Endothelial cell of umbilical vein (primary cell): ENCODE data around the gene FAM9B. TPM values are rescaled to one million over a fixed set of nuclear protein-coding genes. Genes with fewer than 3 reads are reported as not detected.

Experiments used
- BruUV-seq: library from RNA; stranded (reverse); fragments of 400-500 nt; replicated peaks from 2 replicates; lab custom pipeline; 2021; lab: Mats Ljungman, UMichigan
- CTCF ChIA-PET: fragments of 300-600, 350-600 bp; sonication (Branson Sonifier 250); formaldehyde crosslinking; loops from one replicate; lab custom pipeline; 2021; ENCODE audit warnings: antibody characterized with exemption, inconsistent platforms; lab: Charles Lee
- POLR2A ChIA-PET: fragments of 300-600, 350-600 bp; sonication (Branson Sonifier 250); formaldehyde crosslinking; loops from one replicate; lab custom pipeline; 2021; ENCODE audit warnings: antibody characterized with exemption, inconsistent platforms; lab: Charles Lee
- DNase-seq: peaks from one replicate; pipeline ENCODE4 v3.0.0-alpha.2; 2011; ENCODE audit warnings: low read depth, low spot score
- FAIRE-seq: peaks from 2 replicates; lab custom pipeline; 2011; peaks lifted over from hg19 to GRCh38; lab: Jason Lieb, UNC
- H2AFZ ChIP-seq: 2 replicates; pipeline ENCODE4 v1.6.0; 2012; ENCODE audit warnings: low read depth, low read length, control low read depth, inconsistent platforms
- H3K27ac ChIP-seq: 2 replicates; pipeline ENCODE4 v1.5.1; 2011; ENCODE audit warnings: low read depth, mild to moderate bottlenecking, control low read depth, low read length, moderate library complexity; ENCODE audit not compliant: insufficient read depth
- H3K27me3 ChIP-seq, 2 experiments: 2 replicates each; pipeline versions ENCODE4 v1.6.0 to v1.6.1; 2011; ENCODE audit warnings: low read length in 2 of 2, mixed read lengths in 1 of 2; ENCODE audit not compliant: control insufficient read depth in 2 of 2, insufficient read depth in 2 of 2
- H3K36me3 ChIP-seq, 2 experiments: 2 replicates in 1 of 2; 3 replicates in 1 of 2; pipeline ENCODE4 v1.5.1; 2011; ENCODE audit warnings: low read length in 2 of 2, mild to moderate bottlenecking in 1 of 2, moderate library complexity in 1 of 2; ENCODE audit not compliant: control insufficient read depth in 2 of 2, insufficient read depth in 2 of 2; ENCODE audit errors: extremely low read depth in 1 of 2
- H3K4me1 ChIP-seq: 3 replicates; pipeline ENCODE4 v1.5.1; 2011; ENCODE audit warnings: mild to moderate bottlenecking, low read length; ENCODE audit not compliant: control insufficient read depth, insufficient read depth; ENCODE audit errors: extremely low read depth
- H3K4me2 ChIP-seq: 2 replicates; pipeline ENCODE4 v1.6.1; 2011; ENCODE audit warnings: low read length, control low read depth, mixed read lengths; ENCODE audit not compliant: insufficient read depth
- H3K4me3 ChIP-seq, 3 experiments: fragments of 200-600 bp in 1 of 3; sonication (generic), shearing (Covaris generic) in 1 of 3; replicated peaks in 1 of 3; 2 replicates each; pipeline ENCODE4 v1.5.1; 2011 to 2016; ENCODE audit warnings: control low read depth in 3 of 3, low read length in 3 of 3, mild to moderate bottlenecking in 2 of 3, inconsistent platforms in 1 of 3, low read depth in 1 of 3, moderate library complexity in 1 of 3; ENCODE audit not compliant: insufficient read depth in 1 of 3
- H3K79me2 ChIP-seq: 2 replicates; pipeline ENCODE4 v1.6.0; 2012; ENCODE audit warnings: low read length, inconsistent platforms; ENCODE audit not compliant: control insufficient read depth, insufficient read depth
- H3K9ac ChIP-seq: replicated peaks from 2 replicates; pipeline ENCODE3; 2011; ENCODE audit warnings: low read length, control low read depth; ENCODE audit not compliant: insufficient read depth; ENCODE audit errors: extremely low read depth
- H3K9me1 ChIP-seq: replicated peaks from 3 replicates; pipeline ENCODE4 v1.6.0; 2011; ENCODE audit warnings: mild to moderate bottlenecking, low read length; ENCODE audit not compliant: control insufficient read depth, insufficient read depth; ENCODE audit errors: extremely low read depth
- H3K9me3 ChIP-seq: replicated peaks from 2 replicates; pipeline ENCODE4 v1.5.1; 2012; ENCODE audit warnings: low read length, inconsistent platforms; ENCODE audit not compliant: control insufficient read depth, insufficient read depth
- H4K20me1 ChIP-seq: replicated peaks from 2 replicates; pipeline ENCODE3; 2011; ENCODE audit warnings: mild to moderate bottlenecking, low read length; ENCODE audit not compliant: control insufficient read depth, insufficient read depth; ENCODE audit errors: extremely low read depth
- CTCF ChIP-seq, 2 donors: IDR thresholded peaks; 1 replicate in 1 of 2; 2 replicates in 1 of 2; pipeline ENCODE4 v1.5.1; 2011; ENCODE audit warnings: low read length in 2 of 2, mild to moderate bottlenecking in 2 of 2, moderate library complexity in 2 of 2, control low read depth in 1 of 2, inconsistent platforms in 1 of 2, low read depth in 1 of 2; ENCODE audit not compliant: insufficient read depth in 1 of 2; ENCODE audit errors: extremely low read depth in 1 of 2
- EZH2 ChIP-seq: IDR thresholded peaks from 2 replicates; pipeline ENCODE4 v1.6.1; 2012; ENCODE audit warnings: borderline replicate concordance, low read depth, mild to moderate bottlenecking, moderate library complexity, low read length, inconsistent platforms; ENCODE audit not compliant: severe bottlenecking
- FOS ChIP-seq: IDR thresholded peaks from 2 replicates; pipeline ENCODE4 v1.6.1; 2011; ENCODE audit warnings: mild to moderate bottlenecking, low read length, moderate library complexity, borderline replicate concordance; ENCODE audit not compliant: insufficient read depth
- GATA2 ChIP-seq: IDR thresholded peaks from 2 replicates; pipeline ENCODE4 v1.7.0; 2011; ENCODE audit warnings: low read depth, mild to moderate bottlenecking, moderate library complexity, mixed read lengths, low read length; ENCODE audit not compliant: insufficient read length, insufficient read depth
- JUN ChIP-seq: IDR thresholded peaks from 2 replicates; pipeline ENCODE4 v1.6.1; 2011; ENCODE audit warnings: borderline replicate concordance, low read depth; ENCODE audit not compliant: insufficient read length, insufficient read depth
- MAX ChIP-seq: IDR thresholded peaks from 2 replicates; pipeline ENCODE4 v1.6.1; 2011; ENCODE audit not compliant: insufficient read depth, insufficient read length
- MYC ChIP-seq: IDR thresholded peaks from one replicate; pipeline ENCODE4 v1.6.1; 2011; ENCODE audit warnings: mild to moderate bottlenecking, low read depth, low read length
- POLR2A ChIP-seq: IDR thresholded peaks from 2 replicates; pipeline ENCODE4 v1.6.1; 2012; ENCODE audit warnings: low read depth, mild to moderate bottlenecking, control low read depth, low read length
- POLR2AphosphoS5 ChIP-seq: IDR thresholded peaks from 2 replicates; pipeline ENCODE4 v1.6.1; 2012; ENCODE audit warnings: low read depth, mild to moderate bottlenecking, control low read depth, low read length, moderate library complexity; ENCODE audit not compliant: insufficient read depth
- dilution Hi-C: fragments of 300-500 bp; cut with MboI; formaldehyde crosslinking; loops from one replicate; pipeline ENCODE4 v1.15.0; 2019; ENCODE audit warnings: low sequenced_read_pairs; ENCODE audit not compliant: extremely low pct_ligation_motif_present
- intact Hi-C: fragments of 100-400 bp; cut with micrococcal nuclease; formaldehyde crosslinking; loops from one replicate; pipeline ENCODE4 v1.10.0; 2022
- polyA plus RNA-seq, 4 experiments: library from polyadenylated mRNA; depleted of rRNA in 3 of 4; stranded (reverse) in 3 of 4; unstranded in 1 of 4; fragments of >200 nt; gene quantifications; 2 replicates each; pipeline versions ENCODE4 v1.2.1 to v1.2.3, GENCODE V29; 2011 to 2012; ENCODE audit warnings: missing spikeins in 1 of 4
- total RNA-seq: library from RNA; stranded (reverse); gene quantifications from 2 replicates; pipeline ENCODE4 v1.2.3, GENCODE V29; 2021

The FAM9B gene
- total and polyA plus RNA-seq, 2 donors (not counting 3 experiments of a cell fraction or from before 2014, with no cell fraction given) = not detected

- no peaks in the 10 kb centered on the region for H3K36me3 ChIP-seq
- ChIA-PET POLR2A (no interaction called here), CTCF (interaction anchor here (0.5 kb wide), 1 partner anchor 504 kb away, joined by 3 read pairs; no protein-coding TSS in a partner anchor)
- no peak for FAIRE-seq
- no peak overlapping the region for H3K27ac ChIP-seq
- no peaks in the 10 kb centered on the region for H3K79me2 ChIP-seq
- no peaks in the 10 kb centered on the region for H3K9me3 ChIP-seq
- H3K9ac ChIP-seq = no peak overlapping the region
- no peak for DNase-seq
- no peaks in the 10 kb centered on the region for H4K20me1 ChIP-seq
- intact Hi-C loops (no loop called here), dilution Hi-C loops (no loop called here)
- no peak overlapping the region for H2AFZ ChIP-seq
- TF ChIP-seq JUN (no peak), POLR2A (no peak), MYC (no peak), POLR2AphosphoS5 (no peak), GATA2 (no peak), CTCF (IDR thresholded peaks at IDR 0.05; ENCODE audit: extremely low read depth in 1 of 2, insufficient read depth in 1 of 2, low read depth in 1 of 2, low read length in 2 of 2) (no peak), EZH2 (no peak), MAX (no peak), FOS (no peak)
- H3K4me3 ChIP-seq = no peak overlapping the region
- no TSS peak for BruUV-seq
- no peaks in the 10 kb centered on the region for H3K4me1 ChIP-seq
- no peaks in the 10 kb centered on the region for H3K9me1 ChIP-seq
- H3K4me2 ChIP-seq = no peak overlapping the region
- H3K27me3 ChIP-seq = no peaks in the 10 kb centered on the region
These were observed 53.2 kb downstream of the FAM9B start for GRCh38 chrX:8980756-8981155.

Other genes starting within 250 kb of the FAM9B start
- not detected in 2 replicates for gene FAM9A, start 232.7 kb downstream of the FAM9B start, total RNA-seq
- gene FAM9A, start 232.7 kb downstream of the FAM9B start, polyA plus RNA-seq = not detected in 2 replicates